Cardiac ventricle fibroblast (primary cell): ENCODE data around the gene ARRDC1. TPM values are rescaled to one million over a fixed set of nuclear protein-coding genes. Genes with fewer than 3 reads are reported as not detected.

Source experiments
- total RNA-seq: library from RNA; depleted of rRNA; stranded (reverse); fragments of >200 nt; gene quantifications from 2 replicates; pipeline ENCODE4 v1.2.3, GENCODE V29; 2015

The ARRDC1 gene, protein sequence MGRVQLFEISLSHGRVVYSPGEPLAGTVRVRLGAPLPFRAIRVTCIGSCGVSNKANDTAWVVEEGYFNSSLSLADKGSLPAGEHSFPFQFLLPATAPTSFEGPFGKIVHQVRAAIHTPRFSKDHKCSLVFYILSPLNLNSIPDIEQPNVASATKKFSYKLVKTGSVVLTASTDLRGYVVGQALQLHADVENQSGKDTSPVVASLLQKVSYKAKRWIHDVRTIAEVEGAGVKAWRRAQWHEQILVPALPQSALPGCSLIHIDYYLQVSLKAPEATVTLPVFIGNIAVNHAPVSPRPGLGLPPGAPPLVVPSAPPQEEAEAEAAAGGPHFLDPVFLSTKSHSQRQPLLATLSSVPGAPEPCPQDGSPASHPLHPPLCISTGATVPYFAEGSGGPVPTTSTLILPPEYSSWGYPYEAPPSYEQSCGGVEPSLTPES
- total RNA-seq, result 8.1 and 18.4 TPM in 2 replicates

DNA sequence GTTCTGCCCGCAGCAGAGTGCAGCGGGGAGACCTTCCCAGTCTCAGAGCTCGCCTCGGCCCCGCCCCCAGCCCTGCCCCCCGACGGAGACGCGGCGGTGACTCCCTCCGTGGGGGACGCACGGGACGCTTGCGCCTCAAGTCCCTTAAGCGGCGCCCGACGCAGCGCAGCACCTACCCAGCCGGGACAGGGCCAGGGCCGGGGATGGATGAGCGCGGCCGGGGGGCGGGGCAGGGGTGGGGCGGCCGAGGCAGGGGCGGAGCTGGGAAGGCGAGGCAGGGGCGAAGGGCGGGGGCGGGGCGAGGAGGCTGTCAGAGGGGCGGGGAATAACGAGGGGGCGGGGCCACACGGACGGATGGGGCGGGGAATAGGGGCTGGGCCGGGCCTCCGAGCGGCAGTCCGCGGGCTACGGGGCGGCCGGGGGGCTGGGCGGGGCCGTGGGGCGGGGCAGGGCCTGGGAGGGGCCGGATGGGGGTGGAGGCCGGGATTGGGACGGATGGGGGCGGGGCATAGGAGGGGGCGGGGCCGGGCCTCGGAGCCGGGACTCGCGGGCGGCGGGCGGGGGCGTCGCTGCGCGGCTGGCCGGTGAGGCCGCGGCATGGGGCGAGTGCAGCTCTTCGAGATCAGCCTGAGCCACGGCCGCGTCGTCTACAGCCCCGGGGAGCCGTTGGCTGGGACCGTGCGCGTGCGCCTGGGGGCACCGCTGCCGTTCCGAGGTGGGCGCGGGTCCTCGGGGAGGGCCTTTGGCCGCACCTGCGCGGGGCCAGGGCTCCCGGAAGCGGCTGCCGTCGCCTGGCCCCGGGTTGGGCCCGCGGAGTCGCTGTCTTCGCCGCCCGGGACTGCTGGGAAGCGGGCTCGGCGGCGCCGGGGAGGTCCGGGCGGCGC, at the start of gene ARRDC1:
TSS of gene ARRDC1 (plus strand) at position 566 of the 884 bp plus-strand sequence. CDS start at position 598, 32 bp downstream.

DNA sequence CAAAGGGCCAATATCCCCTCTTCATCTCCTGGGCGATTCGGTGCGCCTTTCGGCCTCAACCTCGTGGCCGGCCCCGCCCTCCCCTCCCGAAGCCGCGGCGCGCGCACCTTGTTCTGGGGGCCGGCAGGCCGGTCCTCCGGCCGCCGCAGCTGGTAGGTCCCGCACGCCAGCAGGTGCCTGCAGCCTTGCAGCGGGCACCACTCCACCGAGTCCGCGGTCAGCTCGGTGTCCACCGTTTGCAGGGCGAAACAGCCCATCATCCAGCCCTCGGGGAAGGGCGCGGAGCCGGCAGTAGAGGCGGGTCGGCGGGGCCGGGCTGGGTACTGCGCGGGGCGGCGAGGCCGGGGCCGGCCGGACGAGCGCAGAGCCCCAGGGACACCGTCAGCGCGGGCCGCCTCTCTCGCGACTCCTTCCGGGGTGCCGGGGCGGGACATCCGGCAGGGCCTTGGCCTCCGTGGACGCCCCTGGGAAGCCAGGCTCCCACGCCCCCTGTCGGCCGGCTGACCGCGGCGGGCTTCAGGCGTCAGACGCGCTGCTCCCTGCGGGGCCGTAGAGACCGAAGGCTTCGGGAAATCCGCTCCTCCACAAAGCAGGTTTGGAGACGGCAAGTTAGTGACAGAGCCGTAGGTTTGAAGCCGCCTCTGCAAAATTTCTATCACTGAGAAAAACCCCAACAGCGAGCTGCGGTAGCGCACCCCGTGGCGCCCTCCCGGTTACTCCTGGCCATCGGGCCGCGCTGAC, 26.8 kb upstream of the ARRDC1 start, which contains the start of gene DPH7:
TSS of gene DPH7 (minus strand) at position 408 of the 741 bp plus-strand sequence. CDS start at position 260, 148 bp downstream.

DNA sequence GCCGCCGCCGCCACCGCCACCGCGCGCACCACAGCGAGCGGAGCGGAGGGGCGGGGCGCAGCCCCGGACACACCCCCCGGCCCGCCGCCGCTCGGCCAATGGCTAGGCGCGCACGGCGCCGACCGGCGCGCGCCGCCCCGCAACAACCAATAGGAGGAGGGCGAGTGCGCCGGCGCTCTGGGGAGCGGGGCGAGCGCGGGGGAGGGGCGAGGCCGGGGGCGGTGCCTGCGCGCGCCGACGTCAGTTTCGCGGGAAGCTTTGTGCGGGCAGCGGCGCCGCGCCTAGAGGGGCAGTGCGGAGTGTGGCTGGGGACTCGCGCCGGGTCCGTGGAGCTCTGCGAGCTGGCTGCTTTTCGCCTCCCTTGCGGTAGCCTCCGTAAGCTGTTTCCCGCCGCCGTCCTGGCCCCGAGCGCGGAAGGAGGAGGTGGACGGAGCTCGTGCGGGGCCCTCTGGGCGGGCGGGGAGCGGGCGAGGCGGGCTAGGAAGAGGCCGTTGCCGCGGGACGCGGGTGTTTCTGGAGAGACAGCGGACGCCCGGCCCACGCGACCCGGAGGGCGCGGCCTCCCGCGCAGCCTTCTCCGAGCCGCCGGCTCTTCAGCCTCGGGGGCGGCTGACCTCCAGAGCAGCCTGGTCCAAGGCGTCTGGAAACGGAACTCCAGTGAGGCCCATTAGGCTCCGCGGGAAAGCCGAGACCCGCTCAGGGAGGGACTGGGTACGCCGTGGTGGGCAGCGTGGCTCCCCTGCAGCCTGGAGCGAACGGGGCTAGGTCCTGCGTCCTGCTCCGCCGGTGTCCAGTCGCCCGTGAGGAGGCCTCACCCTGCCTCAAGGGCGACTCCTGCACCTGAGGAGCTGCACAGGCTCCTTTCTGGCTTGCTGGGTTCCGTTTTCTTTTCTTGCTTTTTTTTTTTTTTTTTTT, 14.8 kb upstream of the ARRDC1 start, which contains the start of gene ZMYND19:
TSS of gene ZMYND19 (minus strand) at position 44 of the 915 bp plus-strand sequence. CDS start 249 bp downstream, outside the sequence.

DNA sequence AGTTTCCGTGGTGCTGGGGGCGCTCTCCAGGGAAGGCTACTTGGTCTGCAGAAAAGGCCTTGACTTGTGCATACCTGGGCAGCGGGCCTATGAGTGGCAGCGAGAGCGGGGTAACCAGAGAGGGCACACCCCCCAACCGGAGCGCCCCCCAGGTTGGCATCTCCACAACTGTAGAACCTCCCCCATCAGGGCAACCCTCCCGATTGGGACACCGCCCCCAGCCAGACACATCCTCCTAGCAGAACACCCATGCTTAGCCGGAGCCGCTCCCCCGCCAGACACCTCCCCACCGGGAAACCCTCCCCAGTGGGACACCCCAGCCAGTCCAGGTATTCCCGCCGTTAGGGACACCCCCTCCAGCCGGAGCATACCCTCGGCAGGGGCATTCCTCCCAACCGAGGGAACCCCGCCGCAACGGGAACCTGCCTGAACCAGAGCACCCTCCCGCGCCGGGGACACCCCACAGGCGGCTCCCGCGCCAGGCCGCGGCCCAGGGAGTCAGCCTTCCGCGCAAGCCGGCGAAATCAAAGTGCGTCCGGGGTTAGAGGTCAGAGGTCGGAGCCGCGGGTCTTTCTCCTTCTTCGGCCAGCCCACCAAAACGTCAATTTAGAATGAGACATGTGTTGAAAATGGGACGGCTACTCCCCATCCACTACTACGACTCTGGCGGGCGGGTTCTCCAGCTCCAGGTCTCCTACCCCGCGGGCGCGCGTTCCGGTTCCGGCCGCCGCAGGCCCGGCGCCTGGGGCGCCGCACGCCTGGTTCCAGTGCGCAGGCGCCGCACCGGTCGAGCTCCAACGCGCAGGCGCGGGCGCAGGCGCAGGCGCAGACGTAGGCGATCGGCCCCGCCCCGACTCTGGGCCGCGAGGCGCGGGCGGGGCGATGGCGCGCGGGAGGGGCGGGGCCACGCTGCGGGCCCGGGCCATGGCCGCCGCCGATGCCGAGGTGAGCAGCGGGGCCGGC, 12.9 kb downstream of the ARRDC1 start, which contains the start of gene EHMT1:
TSS of gene EHMT1 (plus strand) at position 901 of the 963 bp plus-strand sequence. CDS start at position 925, 24 bp downstream.

Other genes with a start within 250 kb of the ARRDC1 start
- gene EXD3, start 182.5 kb upstream of the ARRDC1 start, total RNA-seq, result 5.3 and 9.4 TPM in 2 replicates
- 0.12 TPM in 1 of 2 replicates, not detected in the other for gene NOXA1, start 182.3 kb upstream of the ARRDC1 start, total RNA-seq
- gene ENTPD8, start 164.3 kb upstream of the ARRDC1 start, total RNA-seq, result not detected in 2 replicates
- 50.7 and 74.4 TPM in 2 replicates for gene NSMF, start 146.4 kb upstream of the ARRDC1 start, total RNA-seq
- gene PNPLA7, start 55.3 kb upstream of the ARRDC1 start, total RNA-seq, result 1.9 and 3.3 TPM in 2 replicates
- 54.0 and 55.8 TPM in 2 replicates for gene MRPL41, start 53.8 kb upstream of the ARRDC1 start, total RNA-seq
- 11.9 TPM in 2 replicates for gene DPH7, start 26.8 kb upstream of the ARRDC1 start, total RNA-seq
- gene ZMYND19, start 15.2 kb upstream of the ARRDC1 start, total RNA-seq, result 13.0 and 15.5 TPM in 2 replicates
- 29.5 and 33.9 TPM in 2 replicates for gene EHMT1, start 13.3 kb downstream of the ARRDC1 start, total RNA-seq